DMS53 treated with DMSO at 0.1 percent for 48 hours (cell line): ENCODE data around the gene OSBPL10.

Experiments
- DNase-seq: peaks from one replicate; lab custom pipeline; 2025; ENCODE audit not compliant: unreplicated experiment; lab: John Stamatoyannopoulos, UW

OSBPL10 gene

DNA sequence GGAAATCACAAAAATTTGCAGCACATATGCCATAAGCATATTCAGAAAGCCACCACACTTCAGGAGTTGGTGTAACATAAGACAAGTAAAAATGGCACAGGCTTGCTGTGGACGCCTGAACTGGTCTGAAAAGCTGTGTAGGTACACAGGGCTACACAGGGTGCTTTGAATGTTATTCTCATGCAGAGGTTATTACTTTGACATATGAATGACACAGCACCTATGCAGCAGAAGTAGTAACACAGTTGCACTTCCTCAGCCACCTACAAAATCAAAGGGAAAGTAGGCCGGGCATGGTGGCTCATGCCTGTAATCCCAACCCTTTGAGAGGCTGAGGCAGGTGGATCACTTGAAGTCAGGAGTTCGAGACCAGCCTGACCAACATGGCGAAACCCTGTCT, 54.5 kb downstream of the OSBPL10 start:
- no peak for DNase-seq

DNA sequence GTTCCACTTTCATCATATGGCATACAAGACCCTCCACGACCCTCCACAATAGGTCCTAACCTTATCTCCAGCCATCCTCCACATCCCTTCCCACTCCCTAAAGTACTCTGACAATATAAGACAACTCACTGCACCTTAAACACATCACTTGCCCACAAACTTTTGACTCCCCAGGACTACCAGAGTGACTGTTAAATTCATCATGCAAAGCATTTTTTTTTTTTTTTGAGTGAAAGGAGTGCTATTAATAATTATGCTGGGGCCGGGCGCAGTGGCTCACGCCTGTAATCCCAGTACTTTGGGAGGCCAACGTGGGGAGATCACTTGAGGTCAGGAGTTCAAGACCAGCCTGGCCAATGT, 55.8 kb downstream of the OSBPL10 start:
- no peak for DNase-seq

DNA sequence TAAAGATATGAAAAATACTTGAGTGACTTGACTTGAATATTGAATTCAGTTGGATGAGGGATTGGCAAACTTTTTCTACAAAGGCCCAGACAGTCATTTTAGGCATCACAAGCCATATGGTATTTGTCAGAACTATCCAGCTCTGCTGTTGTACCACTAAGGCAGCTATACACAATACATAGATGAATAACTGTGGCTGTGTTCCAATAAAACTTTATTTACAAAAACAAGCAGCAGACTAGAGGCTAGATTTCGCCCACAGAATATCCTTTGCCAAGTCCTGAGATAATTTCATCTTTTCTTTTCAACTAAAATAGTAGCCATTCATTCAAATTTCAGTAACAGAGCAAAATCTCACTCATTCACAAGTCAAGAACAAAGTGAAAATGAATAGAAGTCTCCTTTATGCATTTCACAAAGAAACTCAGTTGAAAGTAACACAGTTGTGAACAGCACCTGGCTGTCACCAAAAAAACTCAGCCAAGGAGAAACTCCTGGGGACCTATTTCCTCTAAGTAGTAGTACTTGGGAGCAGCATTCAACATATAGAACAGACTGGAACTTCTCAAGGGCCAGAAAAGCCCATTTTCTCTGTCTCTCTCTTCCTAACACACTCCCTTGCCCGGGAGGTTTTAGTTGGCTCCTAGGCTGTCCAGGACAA, 56.3 kb downstream of the OSBPL10 start:
- no peak for DNase-seq

DNA sequence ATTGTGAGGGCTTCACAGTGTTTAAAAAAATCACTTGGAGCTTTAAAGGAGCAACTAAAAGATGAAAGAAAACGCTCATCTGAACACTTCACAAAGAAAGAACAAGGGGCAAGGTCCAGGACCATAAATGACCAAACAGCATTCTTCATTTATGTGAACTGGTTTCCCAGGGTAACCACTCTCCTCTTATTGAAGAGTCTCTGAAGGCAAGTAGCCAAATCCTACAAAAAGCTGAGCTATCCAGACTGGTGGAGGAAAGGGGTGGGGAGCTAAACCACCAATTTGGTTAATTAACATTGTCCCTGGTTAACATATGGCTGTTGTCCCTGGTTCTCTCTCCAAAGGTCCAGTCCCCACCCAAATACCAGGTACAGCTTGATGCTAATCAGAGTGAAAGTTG, 58.1 kb downstream of the OSBPL10 start:
- DNase-seq, result no peak

DNA sequence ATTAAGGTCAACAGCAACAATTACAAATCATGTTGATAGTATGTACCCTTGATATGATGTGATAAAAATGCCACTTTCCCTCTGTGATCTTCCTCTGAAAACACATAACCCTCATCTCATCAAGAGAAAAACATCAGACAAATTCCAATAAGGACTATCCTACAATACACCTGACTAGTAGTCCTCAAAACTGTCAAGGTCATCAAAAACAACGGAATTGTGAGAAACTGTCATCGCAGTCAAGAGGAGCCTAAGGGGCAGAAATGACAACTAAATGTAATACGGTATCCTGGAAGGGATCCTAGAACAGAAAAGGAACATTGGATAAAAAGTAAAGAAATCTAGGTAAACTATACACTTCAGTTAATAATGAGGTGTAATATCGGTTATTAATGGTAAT, 59.2 kb downstream of the OSBPL10 start:
- DNase-seq, result no peak

DNA sequence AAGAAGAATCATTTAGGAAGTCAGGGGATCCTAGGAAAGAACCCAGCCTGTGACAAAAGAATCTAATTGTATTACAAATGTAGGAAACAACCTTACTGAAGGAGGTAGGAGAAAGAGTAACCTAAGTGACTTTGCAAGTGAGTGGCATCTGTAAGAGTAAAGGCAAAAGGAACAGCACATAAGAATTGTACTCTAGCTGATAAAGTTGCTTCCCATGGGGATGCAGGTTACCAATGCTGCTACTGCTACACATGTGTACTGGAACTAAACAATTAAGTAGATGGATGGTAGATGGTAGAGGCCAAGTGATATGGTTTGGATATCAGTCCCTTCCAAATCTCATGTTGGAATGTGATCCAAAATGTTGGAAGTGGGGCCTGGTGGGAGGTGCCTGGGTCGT, 60.8 kb downstream of the OSBPL10 start:
- no peak for DNase-seq

DNA sequence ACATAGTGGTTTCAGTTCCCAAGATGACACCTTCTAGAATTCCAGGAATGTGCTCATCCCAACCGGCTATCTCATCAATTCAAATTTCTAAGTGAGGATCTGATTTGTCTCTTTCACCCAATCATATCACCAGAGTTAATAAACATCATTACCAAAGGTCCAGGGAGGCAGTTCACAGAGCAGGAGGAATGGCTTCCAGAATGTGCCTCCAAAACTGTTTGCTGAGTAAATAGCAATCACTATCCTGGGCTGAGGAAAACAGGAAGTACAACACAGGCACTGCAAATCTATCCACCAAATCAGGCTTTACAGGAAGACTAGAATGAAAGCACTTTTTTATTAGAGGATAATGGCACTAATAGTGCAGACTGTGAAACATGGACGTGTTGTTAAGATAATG, 61.5 kb downstream of the OSBPL10 start:
- DNase-seq, result no peak

DNA sequence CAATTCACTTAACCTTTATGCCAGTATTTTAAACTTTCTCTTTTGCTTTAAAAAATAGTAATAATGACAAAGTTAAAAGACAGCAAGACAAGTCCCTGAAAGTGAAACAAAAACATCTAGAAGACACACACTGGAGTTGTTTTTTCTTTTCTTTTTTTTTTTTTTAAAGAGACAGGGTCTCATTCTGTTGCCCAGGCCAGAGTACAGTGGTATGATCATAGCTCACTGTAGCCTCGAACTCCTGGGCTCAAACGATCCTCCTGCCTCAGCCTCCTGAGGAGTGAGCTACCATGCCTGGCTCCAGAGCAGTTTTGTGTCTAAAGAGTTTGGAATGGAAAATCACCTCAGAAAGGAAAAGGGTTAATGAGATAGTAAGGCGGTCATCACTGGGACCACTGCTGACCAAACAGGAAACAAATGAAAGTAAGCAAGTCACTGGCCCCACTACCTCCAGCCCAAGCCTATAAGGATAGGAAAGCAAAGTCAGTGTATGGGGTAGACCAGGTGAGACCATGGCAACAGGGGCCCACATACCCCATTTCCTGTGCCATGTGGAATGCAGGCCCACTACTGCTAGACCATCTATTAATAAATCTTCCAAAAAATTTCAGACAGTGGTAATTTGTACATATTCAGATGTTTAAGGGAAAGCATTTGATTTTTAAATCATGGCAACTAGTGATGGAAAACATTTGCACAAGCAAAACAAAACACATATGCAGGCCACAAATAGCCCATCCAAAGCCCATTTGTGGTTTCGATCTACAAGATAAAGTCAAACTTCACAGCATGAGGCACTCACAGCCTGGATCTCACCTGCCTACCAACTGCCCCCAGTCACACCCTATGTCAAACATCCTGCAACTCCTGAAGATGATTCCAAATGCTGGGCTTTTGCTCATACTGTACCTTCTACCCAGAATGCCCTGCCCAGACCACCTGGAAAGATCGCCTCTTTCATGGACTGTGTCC, 62.6 kb downstream of the OSBPL10 start:
- DNase-seq, result no peak

DNA sequence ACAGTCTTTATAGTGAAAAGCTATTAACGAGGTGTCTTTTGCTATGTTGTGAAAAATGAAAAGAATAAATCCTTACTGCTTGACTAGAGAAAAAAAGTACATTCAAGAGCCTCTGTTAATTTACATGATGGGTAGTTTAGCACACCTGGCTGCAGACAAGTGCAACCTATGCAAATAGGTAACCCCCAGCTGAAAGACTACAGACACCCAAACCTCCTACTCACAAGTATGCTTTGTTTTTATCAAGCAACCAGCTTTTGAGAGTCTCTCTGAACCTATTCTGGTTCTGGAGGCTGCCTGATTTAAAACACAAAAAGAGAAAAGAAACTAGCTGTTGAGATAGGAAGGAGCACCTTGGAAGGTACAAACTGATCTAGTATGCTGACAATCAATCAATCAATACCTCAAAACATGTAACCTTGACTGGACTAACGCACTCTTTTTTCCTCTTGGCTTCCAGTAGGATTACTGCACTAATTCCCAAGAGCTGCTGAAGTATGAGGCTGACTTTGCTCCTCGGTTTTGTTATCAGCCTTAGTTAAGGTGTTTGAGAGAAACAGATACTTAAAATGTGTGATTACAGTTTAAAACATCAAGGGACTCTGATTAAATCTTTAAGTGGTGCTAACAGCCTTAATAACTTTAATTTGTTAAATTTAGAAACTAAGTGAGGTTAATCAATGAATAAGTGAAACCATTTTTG, 63.6 kb downstream of the OSBPL10 start:
- DNase-seq, result no peak

DNA sequence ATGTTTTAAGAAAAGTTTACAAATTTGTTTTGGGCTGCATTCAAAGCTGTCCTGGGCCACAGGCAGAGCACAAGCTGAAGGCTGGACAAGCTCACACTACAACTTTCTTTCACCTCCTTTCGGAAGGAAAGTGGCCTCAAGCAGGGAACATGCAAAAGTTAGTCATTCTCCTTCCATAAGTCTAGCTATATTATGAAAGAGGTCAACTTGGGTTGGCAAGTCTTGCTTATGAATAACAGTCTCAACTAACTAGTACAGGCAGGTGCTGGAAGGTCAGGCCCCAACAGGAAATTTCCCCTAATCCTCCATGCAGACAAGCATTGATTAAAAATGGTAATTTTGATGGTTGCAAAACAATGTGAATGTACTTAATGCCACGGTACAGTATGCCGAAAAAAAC, 69.4 kb downstream of the OSBPL10 start:
- no peak for DNase-seq

DNA sequence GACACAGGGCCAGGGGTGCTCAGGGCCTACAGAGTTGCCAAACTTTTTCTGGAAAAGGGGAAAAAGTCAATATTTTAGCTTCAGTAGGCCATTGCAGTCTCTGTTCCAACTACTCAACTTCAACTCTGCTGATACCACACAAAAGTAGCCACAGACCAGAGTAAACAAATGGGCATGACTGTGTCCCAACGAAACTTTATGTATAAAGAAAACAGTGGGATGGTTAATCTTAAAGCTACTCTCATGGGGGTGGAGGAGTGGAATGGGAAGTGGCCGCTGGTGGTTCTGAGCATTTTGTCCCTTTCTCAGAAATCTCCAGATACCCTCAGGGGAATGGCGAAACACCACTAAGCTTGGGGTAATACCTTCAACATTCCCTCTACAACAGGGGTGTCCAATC, 69.9 kb downstream of the OSBPL10 start:
- no peak for DNase-seq

DNA sequence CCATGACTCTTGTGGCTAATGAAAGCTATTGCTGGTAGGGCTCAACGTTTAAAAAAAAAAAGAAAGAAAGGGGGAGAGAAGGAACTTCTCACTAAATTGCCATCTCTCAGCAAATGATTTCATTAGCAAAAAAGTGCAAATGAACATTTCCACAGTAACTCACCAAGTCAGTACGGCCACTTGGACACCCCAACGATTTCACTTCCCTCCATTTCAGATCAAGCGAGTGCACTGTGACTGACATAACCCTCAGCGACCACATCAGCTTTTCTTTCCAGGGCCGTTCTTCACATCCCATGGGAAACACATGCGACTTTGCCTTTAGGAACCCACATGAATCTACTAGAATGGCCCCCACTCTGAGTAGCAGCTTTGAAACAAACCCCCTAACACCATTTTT, 71.6 kb downstream of the OSBPL10 start:
- DNase-seq, result no peak

DNA sequence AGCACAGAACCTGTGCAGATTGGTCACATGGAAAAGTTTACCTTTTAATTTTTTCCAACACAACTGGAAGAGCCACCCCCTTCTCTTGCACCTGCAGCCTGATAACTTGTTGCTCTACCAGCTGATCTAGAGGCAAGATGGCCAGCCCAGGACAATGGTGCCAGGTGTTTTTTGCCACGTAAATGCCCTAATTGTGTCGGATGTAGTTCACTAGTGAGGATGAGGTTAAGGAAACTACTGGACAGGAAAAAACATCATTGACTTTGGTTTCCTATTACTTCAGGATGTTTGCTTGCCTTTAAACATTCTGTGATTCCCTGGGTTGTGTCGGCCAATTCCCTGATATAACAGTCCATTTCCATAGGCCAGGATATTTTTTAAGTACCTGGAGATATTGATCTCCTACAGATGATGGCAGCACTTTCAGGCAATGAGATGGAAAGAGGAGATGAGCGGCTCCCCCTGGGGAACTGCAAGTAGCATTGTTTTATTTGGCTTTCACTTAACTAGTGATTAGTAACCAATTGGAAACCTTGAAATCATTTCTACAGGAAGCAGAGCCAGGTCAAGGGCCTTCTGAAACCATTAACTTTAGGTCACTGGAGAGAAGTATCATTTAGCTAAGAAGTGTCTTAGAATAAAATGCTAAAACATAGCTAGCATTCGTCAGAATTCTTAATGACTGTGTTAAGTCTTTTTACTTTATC, 72.5 kb downstream of the OSBPL10 start:
- DNase-seq, result peak; percentile 8

DNA sequence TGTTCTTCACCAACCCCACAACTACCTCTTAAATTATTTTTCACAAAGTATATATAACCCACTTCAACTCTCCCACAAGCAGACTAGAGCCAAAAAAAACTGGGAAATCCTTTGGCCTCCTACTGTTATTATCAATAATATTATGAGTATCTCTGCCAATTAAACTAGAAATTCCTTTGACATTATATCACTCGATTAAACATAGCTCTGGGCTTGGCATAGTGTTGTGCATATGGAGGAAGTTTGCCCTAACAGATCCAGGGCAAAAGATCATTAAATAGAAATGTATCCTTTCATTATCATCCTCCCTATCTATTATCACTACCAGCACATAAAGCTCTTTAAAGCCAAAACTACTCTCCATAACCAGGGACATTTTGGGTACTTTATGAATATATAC, 74.9 kb downstream of the OSBPL10 start:
- DNase-seq, result no peak

DNA sequence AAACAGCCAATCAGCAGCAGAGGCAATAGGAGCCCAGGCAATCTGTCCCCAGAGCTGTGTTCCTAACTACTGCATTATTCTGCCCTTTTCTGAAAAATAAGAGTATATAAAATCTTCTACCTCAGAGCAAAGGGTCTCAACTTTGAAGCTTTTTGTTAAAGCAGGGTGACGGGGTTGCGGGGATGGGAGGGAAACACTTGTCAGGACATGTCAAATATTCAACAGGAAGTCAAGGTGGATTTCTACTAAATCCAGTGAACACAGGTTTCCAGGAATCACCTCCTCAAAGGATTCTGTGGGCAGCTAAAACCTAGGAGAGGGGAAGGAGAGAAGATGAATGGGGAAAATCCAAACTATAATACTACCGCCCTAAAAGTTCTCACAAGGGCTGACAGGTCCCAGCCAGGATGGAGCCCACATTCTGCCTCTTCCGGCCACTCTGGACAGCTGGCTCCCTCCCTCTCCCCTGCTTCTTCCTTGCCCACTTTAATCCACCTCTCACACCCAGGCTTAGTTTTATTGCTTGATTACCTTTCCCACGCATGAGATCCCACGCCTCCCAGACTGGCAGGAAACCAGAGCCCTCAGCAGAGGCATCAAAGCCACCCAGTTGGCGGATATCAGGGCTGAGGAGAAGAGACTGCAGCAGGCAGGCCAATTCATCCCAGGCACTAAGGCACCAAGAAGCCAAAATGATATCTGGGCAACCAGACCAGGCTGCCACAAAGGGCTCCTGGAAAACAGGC, 77.2 kb downstream of the OSBPL10 start:
- DNase-seq, result peak; percentile 12

DNA sequence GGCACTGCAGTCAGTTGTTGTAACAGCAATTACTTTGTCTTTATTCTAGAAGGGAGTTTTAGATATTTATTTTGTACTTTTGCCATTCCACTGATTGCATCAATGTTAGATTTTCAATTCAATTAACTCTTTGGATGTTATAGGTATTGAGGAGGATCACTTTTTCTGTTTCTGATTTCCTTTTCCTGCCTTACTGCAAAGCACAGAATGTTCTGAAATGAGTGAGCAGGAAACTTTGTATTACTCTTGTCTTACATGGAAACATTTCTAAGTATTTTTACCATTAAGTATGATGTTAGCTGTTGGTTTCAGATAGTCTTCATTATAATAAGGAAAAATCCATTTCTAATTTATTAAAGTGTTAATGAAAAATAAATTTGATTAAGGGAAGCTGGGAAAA, 80.5 kb downstream of the OSBPL10 start:
- no peak for DNase-seq

DNA sequence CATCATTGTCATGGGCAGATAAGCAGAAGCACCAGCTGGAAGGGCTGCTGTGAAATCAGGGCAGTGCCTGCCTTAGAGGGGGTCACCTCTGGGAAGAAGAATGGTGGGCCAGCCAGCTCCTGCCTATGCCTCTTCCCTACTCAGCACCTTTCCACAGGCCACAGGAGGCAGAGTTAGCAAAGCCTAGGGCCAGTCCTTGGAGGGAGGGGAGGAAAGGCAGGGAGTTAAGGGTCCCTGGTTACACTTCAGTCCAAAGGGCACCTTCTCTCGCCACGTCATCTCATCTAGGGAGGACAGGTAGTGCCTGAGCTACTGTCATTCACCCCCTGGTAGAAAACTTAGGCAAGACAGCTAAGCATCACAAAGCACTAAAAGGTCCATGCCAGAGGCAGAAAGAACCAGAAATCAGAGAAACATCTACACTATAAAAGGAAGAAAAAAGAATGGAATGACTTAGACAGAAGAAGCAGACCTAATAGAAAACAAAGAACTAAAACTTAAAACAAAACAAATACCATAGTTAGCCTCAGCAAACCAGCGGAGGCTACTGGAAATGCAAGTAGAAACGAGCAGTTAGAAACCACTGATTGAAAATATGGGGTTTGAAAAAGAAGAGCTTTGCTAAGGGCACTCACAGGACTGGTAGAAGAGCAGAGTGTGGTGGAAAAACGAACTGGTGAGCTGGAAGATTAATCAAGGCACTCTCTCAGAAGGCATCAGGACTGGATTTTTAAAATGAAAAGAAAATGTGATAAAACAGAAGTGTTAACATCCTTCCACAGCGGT, 84.2 kb downstream of the OSBPL10 start:
- no peak for DNase-seq

DNA sequence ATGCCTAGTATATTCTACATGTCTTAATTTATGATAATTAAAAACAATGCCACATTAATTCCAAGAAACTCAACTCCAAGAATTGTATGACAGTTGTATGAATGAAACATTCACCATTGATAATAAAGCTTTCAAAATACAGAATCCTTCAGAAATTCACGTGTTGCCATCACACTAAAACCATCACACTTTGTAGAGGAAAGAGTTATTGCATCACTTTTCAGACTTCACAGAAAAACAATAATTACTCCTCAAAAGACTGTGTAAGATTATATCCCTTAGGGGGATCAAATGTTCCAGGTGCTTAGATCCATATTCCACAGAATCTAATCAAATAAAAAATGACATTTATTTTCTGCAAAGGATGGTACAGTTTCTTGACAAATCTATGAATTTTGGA, 85.0 kb downstream of the OSBPL10 start:
- no peak for DNase-seq

DNA sequence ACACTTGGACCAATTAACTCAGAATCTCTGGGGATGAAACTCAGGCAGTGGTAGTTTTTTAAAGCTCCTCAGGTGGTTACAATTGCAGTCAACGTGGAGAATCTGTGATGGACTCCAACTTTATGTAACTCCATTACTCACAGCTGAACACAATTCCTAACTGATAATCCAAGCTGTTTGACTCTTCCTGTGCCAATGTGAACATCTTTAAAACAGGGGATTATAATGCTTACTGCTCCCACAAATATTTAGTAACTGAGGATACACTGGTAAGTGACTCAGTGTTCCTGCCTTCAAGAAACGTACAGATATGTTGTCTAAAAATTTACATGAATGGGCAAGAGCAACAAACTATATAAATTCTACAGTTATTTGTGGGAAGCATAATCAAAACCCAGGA, 85.6 kb downstream of the OSBPL10 start:
- no peak for DNase-seq
